Heart right ventricle (tissue), 16 donors: ENCODE data around the gene ROBO3. TPM values are rescaled to one million over a fixed set of nuclear protein-coding genes. Genes with fewer than 3 reads are reported as not detected.

Experiments
- ATAC-seq, 8 donors: fragments of 200-7000 bp; cut with Tn5 transposase; one replicate each; pipeline ENCODE4 v1.9.1; 2020; ENCODE audit warnings: mild to moderate bottlenecking in 8 of 8, moderate library complexity in 8 of 8, moderate number of reproducible peaks in 1 of 8
- DNase-seq, 2 donors: peaks; one replicate each; pipeline ENCODE4 v3.0.0-alpha.2; 2020
- H3K27ac ChIP-seq, 10 donors: fragments of 200-600 bp; sonication (generic) in 2 of 10; one replicate each; pipeline versions ENCODE4 v1.5.0 to v1.8.0; 2020 to 2022; ENCODE audit warnings: mild to moderate bottlenecking in 3 of 10
- H3K27me3 ChIP-seq, 7 donors: fragments of 200-600 bp; one replicate each; pipeline ENCODE4 v1.8.0; 2021 to 2022; ENCODE audit warnings: mild to moderate bottlenecking in 2 of 7
- H3K36me3 ChIP-seq, 9 donors: fragments of 200-600 bp; sonication (generic) in 1 of 9; one replicate each; pipeline versions ENCODE4 v1.5.0 to v1.8.0; 2020 to 2022; ENCODE audit warnings: mild to moderate bottlenecking in 2 of 9
- H3K4me1 ChIP-seq, 9 donors: fragments of 200-600 bp; sonication (generic) in 1 of 9; one replicate each; pipeline versions ENCODE4 v1.5.0 to v1.8.0; 2020 to 2022; ENCODE audit warnings: mild to moderate bottlenecking in 4 of 9
- H3K4me3 ChIP-seq, 10 donors: fragments of 200-600 bp; sonication (generic) in 2 of 10; one replicate each; pipeline versions ENCODE4 v1.5.0 to v1.8.0; 2020 to 2022; ENCODE audit warnings: mild to moderate bottlenecking in 7 of 10, moderate library complexity in 2 of 10
- H3K9me3 ChIP-seq, 11 donors: fragments of 200-600 bp in 10 of 11; sonication (generic) in 2 of 11; one replicate each; pipeline versions ENCODE4 v1.5.0 to v1.8.0; 2013 to 2022; ENCODE audit warnings: mild to moderate bottlenecking in 2 of 11, control low read depth in 1 of 11, moderate library complexity in 1 of 11
- WGBS, 2 donors: extraction: QIAGEN DNeasy Blood & Tissue Kit; methylation state at CpG; one replicate each; pipeline ENCODE4 v1.1.7; 2013; ENCODE audit warnings: inconsistent platforms in 1 of 2; 5-methylcytosine and 5-hydroxymethylcytosine counted together
- intact Hi-C, 10 donors: fragments of 100-400 bp; cut with DNase I; formaldehyde crosslinking; loops; one replicate each; pipeline versions ENCODE4 v1.11.1 to v1.14.2; 2022
- polyA plus RNA-seq, 2 donors: library from polyadenylated mRNA; stranded (reverse); fragments of 200-250 nt; gene quantifications; one replicate each; pipeline ENCODE4 v1.2.3, GENCODE V29; 2013
- total RNA-seq, 10 donors: library from RNA; stranded (reverse); fragmentation: NEBNext Ultra II Directional in 3 of 10; extraction: Animal tissue kit (Norgen Biotek cat#: 25700) in 3 of 10; gene quantifications; one replicate each; pipeline versions ENCODE4 v1.2.1 to v1.2.4, GENCODE V29; 2021 to 2023
- TF ChIP-seq, protein P1 (sequence below), 9 donors: fragments of 200-600 bp; sonication (generic) in 2 of 9; IDR thresholded peaks; one replicate each; pipeline versions ENCODE4 v1.5.0 to v1.8.0; 2021 to 2022; ENCODE audit warnings: antibody characterized with exemption in 9 of 9, mild to moderate bottlenecking in 5 of 9, moderate library complexity in 1 of 9
- donor health status: Arrhythmogenic right ventricular cardiomyopathy.
- donor health status: ischemic (EF 13 %, LVEDD 7.1; RV severe dilation, severe dysfunction).
- donor health status: healthy with polysubstance abuse.
- donor health status: DM: no; HTN: yes; CAD: no.
- donor health status: DM: no; HTN: no; CAD: no.
- donor health status: ischemic (EF 25% LVEDD 6.9; RV normal size, moderate dysfunction).
- donor health status: ischemic (EF 25% LVEDD 5.7; RV mildly dilated, moderate dysfunction).
- donor health status: healthy.
- donor health status: DM: yes; HTN: yes; CAD: no.
- donor health status: Ischemic cardiomyopathy.
- donor health status: ischemic (EF 35%, LVEDD 5.7; RV mildly dilated, moderate dysfunction).
- donor health status: nonischemic (EF 11% LVEDD 7.7; RV severe dilation, severe dysfunction).
- donor health status: DM: yes; HTN: yes; CAD: no.
- donor health status: PGD.
- donor health status: ischemic (EF 29% LVEDD 5.4; RV normal size, mild dysfunction).
- donor health status: nonischemic (EF 23%, LVEDD 6.1; RV moderate dilation, normal function).

ROBO3 gene
- total and polyA plus RNA-seq, 12 donors = 1.5 to 19.8 (median 4.1) TPM

DNA sequence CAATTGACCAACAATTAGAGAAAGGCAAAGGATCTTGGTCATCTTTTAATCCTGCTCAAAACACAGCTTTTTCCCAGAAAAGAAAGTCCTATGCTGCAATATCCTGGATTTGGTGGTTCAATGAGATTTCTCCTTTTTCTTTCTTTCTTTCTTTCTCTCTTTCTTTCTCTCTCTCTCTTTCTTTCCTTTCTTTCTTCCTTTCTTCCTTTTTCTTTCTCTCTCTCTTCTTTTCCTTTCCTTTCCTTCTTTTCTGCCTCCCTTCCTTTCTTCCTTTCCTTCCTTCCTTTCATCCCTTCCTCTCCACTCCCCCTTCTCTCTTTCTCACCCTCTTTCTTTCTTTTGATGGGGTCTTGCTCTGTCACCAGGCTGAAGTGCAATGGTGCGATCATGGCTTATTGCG is 33.3 kb upstream of the ROBO3 start:
- Histone ChIP-seq H3K27me3 (peaks cover 0 to 41% (median 9%) of the 10 kb centered on the region in 7 donors), H3K4me1 (peaks cover 0 to 8% (median 3%) of the 10 kb centered on the region in 9 donors), H3K36me3 (no peaks in the 10 kb centered on the region), H3K27ac (no peak overlapping the region), H3K4me3 (no peak overlapping the region), H3K9me3 (no peaks in the 10 kb centered on the region)
- 90 to 97% methylated on average over 2 of the region's 2 CpGs for WGBS, 2 donors
- TF ChIP-seq, protein P1, sequence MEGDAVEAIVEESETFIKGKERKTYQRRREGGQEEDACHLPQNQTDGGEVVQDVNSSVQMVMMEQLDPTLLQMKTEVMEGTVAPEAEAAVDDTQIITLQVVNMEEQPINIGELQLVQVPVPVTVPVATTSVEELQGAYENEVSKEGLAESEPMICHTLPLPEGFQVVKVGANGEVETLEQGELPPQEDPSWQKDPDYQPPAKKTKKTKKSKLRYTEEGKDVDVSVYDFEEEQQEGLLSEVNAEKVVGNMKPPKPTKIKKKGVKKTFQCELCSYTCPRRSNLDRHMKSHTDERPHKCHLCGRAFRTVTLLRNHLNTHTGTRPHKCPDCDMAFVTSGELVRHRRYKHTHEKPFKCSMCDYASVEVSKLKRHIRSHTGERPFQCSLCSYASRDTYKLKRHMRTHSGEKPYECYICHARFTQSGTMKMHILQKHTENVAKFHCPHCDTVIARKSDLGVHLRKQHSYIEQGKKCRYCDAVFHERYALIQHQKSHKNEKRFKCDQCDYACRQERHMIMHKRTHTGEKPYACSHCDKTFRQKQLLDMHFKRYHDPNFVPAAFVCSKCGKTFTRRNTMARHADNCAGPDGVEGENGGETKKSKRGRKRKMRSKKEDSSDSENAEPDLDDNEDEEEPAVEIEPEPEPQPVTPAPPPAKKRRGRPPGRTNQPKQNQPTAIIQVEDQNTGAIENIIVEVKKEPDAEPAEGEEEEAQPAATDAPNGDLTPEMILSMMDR (IDR thresholded peaks at IDR 0.05) = no peak
- DNase-seq (no peak), ATAC-seq (no peak)
- intact Hi-C loops = loop anchor here in 4 of 10 donors (5.0 to 10.0 kb wide), 4 partner anchors 35 to 187 kb away; partner anchors contain the start of gene ESAM (in 2 of the 4)

DNA sequence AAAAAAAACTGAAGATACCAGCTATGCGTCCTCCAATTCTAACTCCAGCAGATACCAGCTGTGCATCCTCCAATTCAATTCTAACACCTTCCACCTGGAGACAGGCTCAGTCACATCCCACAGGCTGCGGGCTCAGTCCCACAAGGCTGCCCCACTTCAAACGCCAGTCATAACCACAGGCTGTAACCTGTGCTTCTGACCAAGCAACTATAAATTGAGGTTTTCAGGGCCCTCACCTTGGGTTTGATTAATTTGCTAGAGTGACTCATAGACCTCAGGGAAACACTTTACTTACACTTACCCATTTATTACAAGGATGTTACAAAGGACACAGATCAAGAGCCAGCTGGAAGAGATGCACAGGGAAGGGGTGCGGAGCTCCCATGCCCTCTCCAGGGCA is 32.7 kb upstream of the ROBO3 start:
- no peak overlapping the region for H3K4me3 ChIP-seq
- TF ChIP-seq, protein P1 (IDR thresholded peaks at IDR 0.05) = no peak
- WGBS, 2 donors = 78 to 81% methylated on average over 4 of the region's 4 CpGs
- intact Hi-C loops = loop anchor here in 4 of 10 donors (5.0 to 10.0 kb wide), 4 partner anchors 35 to 188 kb away; partner anchors contain the start of gene ESAM (in 2 of the 4)
- peaks cover 0 to 44% (median 9%) of the 10 kb centered on the region in 7 donors for H3K27me3 ChIP-seq
- no peak for DNase-seq
- H3K36me3 ChIP-seq = no peaks in the 10 kb centered on the region
- no peaks in the 10 kb centered on the region for H3K9me3 ChIP-seq
- ATAC-seq = no peak
- no peak overlapping the region for H3K27ac ChIP-seq
- H3K4me1 ChIP-seq = peaks cover 0 to 13% (median 8%) of the 10 kb centered on the region in 9 donors

DNA sequence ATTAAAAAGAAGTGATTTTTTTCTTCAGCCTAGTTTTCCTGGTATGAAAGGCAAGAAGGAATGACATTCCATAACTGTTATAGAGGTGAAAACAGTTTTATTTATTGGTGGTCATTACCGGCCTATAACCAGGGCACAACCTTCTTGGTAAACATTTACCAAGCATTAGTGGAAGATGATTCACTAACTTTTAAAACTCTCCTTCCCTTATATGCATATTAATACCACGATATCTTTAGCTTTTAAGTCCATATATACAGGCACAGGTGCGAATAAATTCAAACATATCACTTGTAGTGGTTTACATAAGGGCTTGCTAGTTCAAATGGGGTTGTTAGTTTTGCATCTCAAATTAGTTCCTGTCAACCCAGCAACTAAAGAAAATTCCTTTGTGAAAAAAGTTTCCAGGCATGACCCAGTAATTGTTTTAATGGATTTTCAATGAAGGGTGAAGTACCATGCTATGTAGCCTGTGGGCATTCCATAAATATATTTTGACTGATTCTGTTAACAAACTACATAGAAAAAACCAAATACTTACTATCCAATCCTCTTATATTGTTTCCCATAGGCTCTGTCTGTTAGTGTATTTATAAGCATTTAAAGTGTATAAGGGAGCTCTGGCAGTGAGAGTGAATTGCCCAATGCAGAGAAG is 30.6 kb upstream of the ROBO3 start:
- WGBS, 2 donors = 86 to 93% methylated on average over 3 of the region's 3 CpGs
- ATAC-seq (no peak), DNase-seq (no peak)
- no peak overlapping the region for H3K27ac ChIP-seq
- H3K4me3 ChIP-seq = no peak overlapping the region
- TF ChIP-seq, protein P1 (IDR thresholded peaks at IDR 0.05) = no peak
- peaks cover 12 to 53% (median 29%) of the 10 kb centered on the region in 7 donors for H3K27me3 ChIP-seq
- H3K4me1 ChIP-seq = peaks cover 6 to 23% (median 17%) of the 10 kb centered on the region in 9 donors
- H3K9me3 ChIP-seq = no peaks in the 10 kb centered on the region
- H3K36me3 ChIP-seq = no peaks in the 10 kb centered on the region
- intact Hi-C loops = loop anchor here in 9 of 10 donors (5.0 to 10.0 kb wide), 9 partner anchors 32 to 190 kb away; partner anchors contain the start of genes ESAM (in 3 of the 9) and MSANTD2 (in 1 of the 9)

DNA sequence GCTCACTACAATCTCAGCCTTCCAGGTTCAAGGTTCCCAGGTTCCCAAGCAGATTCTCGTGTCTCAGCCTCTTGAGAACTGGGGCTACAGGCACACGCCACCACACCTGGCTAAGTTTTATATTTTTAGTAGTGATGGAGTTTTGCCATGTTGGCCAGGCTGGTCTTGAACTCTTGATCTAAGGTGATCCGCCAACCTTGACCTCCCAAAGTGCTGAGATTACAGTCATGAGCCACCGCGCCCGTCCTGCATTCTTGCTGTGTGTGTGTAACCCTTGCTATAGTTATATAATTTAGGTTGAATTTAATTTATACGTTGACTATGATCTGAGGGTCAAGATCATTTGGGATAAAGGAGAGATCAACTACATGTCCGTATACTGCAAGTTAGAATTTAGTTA is 29.3 kb upstream of the ROBO3 start:
- Histone ChIP-seq H3K27ac (peak overlapping the region in 1 of 10 donors; percentile 63), H3K27me3 (peaks cover 20 to 66% (median 42%) of the 10 kb centered on the region in 7 donors), H3K4me3 (peak overlapping the region in 5 of 10 donors; percentile 17 to 53 (median 45)), H3K36me3 (no peaks in the 10 kb centered on the region), H3K9me3 (no peaks in the 10 kb centered on the region), H3K4me1 (peaks cover 7 to 28% (median 20%) of the 10 kb centered on the region in 9 donors)
- DNase-seq (no peak), ATAC-seq (no peak)
- TF ChIP-seq, protein P1 (IDR thresholded peaks at IDR 0.05) = no peak
- intact Hi-C loops = loop anchor here (2.0 to 10.0 kb wide), 12 partner anchors 34 to 193 kb away; partner anchors contain the start of genes ESAM (in 3 of the 10) and MSANTD2 (in 2 of the 10)
- WGBS, 2 donors = 89 to 91% methylated on average over 8 of the region's 8 CpGs
